LHCN-M2 (cell line): Measurements from ENCODE around the gene ALOX15B. TPM values are rescaled to one million over a fixed set of nuclear protein-coding genes. Genes with fewer than 3 reads are reported as not detected.

Source experiments
- DNase-seq: peaks from one replicate; pipeline ENCODE4 v3.0.0-alpha.2; 2012; ENCODE audit warnings: low read depth
- total RNA-seq: library from RNA; depleted of rRNA; stranded (reverse); fragments of >200 nt; gene quantifications from 2 replicates; pipeline ENCODE4 v1.2.3, GENCODE V29; 2014; rRNA removed

Gene ALOX15B
- total RNA-seq, 1 experiment from 2014 or later: 0.17 TPM

GRCh38 chr17:8080208-8080798 is 41.4 kb downstream of the ALOX15B start:
- no peak for DNase-seq

DNA sequence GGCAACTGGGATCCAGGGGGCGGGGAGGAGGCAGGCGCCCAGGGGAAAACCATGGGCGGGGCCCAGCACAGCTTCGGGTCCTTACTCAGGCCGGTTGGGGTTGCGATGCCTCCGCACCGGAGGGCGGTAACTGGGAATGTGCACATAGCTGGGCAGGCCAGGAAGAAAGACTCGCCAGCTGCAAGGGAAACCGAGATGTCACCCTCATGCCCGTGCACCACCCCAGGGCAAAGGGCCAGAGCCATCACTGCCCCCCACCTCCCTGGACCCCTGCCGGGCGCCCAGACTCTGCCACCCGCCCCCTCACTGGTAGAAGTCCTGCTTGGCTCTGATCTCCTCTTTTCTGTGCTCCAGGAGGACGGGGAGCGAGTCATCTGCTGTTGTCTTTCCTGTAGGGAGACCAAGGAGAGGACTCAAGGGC is 42.0 kb downstream of the ALOX15B start:
- no peak for DNase-seq

- DNase-seq: no peak
Observed at GRCh38 chr17:8081876-8082275, 43.0 kb downstream of the ALOX15B start.

DNA sequence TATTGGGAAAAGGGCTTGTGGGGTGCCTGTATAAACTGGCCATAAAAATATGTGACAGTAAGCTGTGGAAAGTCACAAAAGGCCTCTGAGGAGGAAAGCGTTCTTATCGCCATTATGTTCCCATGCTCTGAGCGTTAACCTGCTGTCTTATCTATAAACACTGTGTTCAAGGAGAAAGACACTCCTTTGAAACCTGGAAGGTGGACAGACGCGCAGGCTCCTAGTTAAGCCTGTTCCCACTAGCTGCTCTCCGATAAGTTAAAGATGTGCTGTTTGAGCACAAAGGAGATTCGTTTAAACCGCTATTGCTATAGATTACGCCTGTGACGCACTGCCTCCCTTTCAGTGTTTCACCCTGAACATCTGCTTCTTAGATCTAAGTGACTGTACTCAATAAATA is 43.4 kb downstream of the ALOX15B start:
- DNase-seq: no peak

DNA sequence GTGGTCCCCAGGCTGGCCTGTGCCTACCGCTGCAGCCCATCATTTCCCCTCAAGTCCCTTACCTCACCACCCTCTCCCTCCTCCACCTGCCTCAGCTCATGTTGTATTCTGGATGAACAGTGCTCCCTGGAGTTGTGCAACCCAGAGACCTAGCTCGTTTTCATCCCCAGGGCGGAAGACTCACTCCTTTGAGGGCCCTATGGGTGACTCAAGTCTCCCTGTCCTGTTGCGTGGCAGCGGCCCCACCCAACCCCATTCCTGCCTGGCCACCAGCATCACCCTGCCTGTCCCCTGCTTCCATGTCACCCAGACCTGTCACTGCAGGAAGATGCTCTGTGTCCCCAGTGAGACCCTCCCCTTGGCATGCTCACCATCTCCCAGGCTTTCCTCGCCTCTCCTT is 45.4 kb downstream of the ALOX15B start:
- no peak for DNase-seq

DNA sequence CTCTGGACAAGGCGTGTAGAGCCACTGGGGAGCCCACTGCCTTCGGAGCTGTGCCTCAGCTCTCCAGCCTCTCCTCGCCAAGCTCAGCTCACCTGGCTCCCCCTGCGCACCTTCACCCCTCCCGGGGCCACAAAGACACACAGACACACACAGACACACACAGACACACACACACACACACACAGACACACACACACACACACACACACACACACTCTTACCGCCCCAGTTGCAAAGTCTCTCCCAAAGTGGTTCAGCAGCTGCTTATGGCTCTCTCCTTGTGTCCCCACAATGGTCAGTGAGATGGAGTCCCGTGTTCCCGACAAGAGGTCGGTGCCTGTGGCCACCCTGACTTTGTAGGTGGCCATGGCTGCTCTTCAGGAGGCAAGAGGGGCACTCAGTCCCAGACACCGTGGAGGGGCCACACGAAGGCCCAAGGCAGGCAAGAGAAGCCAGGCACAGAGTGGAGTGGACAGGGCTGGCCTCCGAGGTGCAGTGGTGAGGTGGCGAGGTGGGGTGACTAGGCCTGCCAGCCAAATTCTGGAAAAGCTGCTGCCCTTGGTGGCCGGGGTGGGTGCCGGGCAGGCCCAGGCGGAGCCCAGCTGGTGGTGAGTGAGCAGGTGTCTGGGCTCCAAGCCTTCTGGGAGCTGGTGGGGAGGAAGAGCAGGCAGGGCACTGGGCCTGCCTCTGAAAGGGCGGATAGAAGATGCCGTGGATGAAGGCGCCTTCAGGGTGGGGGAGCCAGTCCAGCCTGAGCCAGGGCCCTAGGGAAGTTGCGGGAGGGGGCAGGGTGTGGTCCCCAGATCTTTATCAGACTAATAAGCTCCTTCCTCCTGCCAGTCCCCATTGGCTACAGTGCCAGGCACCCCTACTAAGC is 48.5 kb downstream of the ALOX15B start, which contains the start of gene ALOX12B:
TSS of gene ALOX12B (minus strand) at position 642 of the 877 bp plus-strand sequence. CDS start at position 368, 274 bp downstream.
- DNase-seq: no peak

GRCh38 chr17:8087952-8088230 is 49.0 kb downstream of the ALOX15B start:
- DNase-seq: no peak

DNA sequence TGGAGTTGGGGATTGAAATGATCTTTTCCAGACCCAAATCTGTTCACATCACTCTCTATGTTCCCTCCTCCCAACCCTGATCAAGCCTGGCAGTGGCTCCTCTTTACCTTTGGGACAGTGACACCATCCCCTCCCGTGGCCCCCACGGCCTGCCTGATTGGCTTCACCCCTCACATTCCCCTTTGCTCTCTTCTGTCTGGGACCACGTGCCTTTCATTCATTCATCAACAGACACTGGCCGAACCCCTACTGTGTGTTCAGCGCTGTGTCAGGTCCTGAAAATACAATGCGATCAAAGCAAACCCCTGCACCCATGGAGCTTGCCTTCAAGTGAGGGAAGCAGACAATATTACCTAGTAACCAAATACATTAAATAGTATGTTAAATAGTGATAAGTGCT is 50.9 kb downstream of the ALOX15B start:
- DNase-seq: no peak

DNA sequence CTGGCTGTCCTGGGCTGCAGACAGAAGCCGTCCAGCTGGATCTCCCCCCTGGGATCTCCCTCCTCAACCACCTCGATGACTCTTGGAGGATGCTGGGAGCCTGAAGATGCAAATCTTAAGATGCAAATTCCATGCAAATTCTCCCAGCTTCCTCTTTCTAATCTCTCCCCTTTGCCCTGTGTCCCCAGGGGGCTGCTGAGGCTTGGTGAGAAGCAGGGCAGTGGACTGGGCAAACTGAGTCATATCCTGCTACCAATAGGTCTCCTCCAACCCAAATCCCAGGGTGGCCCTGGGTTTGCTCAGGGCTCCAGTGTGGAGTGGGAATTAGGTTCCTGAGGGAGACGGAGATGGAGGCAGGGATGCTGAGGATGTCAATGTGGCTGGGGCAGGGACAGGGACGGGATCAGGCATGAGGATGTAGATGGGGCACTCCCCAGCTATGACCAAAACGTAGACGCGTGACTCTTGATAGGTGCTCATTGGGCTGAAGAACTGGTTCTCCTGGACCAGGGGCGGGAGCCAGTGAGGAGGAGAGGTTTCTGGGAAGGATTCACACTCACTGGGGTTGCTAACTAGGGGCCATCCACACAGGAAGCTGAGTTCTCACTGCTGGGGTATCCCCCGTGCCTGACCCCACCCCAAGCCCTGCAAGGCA is 52.3 kb downstream of the ALOX15B start:
- DNase-seq: peak; percentile 28

DNA sequence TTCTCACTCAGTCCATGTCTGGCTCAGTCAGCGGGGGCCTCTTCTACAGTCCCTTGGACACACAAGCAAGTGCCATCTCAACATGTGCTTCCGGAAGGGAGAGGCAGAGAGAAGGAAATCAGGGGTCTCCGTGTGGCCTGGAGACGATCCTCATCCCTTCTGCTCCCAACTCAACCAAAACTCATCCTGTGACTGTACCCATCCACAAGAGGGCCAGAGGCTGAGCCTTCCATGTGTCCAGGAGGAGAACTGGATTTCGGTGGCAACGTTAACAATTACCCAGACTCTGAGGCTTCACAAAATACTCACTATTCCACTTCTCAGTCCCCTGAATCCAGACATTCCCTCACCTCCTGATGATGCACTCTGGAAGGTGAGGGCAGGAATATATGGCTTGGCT is 56.5 kb downstream of the ALOX15B start:
- DNase-seq: no peak

DNA sequence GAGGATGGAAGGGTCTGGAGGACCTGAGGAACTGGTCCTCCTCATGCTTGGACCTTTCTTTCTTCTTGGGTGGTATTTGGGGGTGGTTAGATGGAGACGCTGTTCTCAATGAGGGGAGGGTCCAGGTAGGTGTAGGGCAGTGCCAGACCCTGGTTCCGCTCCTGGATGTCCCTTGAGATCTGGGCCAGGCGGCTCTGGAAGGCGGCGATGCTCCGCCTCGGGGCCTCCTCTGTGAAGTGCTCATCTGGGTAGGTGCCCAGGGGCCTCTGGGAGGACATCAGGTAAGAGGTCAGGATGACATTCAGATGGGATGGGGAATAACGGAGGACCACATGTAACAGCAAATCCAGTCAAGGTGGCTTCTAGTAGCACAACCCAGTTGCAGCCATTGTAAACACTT is 57.7 kb downstream of the ALOX15B start:
- DNase-seq: no peak

Other genes with a start within 250 kb of the ALOX15B start
- gene KDM6B, start 204.8 kb upstream of the ALOX15B start, total RNA-seq: 1.8 and 2.1 TPM in 2 replicates
- 1.1 TPM in 1 of 2 replicates, not detected in the other for gene TMEM88, start 184.0 kb upstream of the ALOX15B start, total RNA-seq
- gene NAA38, start 181.5 kb upstream of the ALOX15B start, total RNA-seq: 80.8 and 89.6 TPM in 2 replicates
- 5.6 and 7.8 TPM in 2 replicates for gene CYB5D1, start 181.1 kb upstream of the ALOX15B start, total RNA-seq
- 83.2 and 98.2 TPM in 2 replicates for gene CHD3, start 150.3 kb upstream of the ALOX15B start, total RNA-seq
- 6.9 and 14.2 TPM in 2 replicates for gene RNF227, start 122.8 kb upstream of the ALOX15B start, total RNA-seq
- 0.32 and 0.46 TPM in 2 replicates for gene KCNAB3, start 109.2 kb upstream of the ALOX15B start, total RNA-seq
- gene TRAPPC1, start 107.1 kb upstream of the ALOX15B start, total RNA-seq: 54.2 and 58.2 TPM in 2 replicates
- 35.7 and 36.5 TPM in 2 replicates for gene CNTROB, start 106.9 kb upstream of the ALOX15B start, total RNA-seq
- gene GUCY2D, start 36.4 kb upstream of the ALOX15B start, total RNA-seq: not detected in 2 replicates
- 0.06 TPM in 1 of 2 replicates, not detected in the other for gene ALOX12B, start 48.7 kb downstream of the ALOX15B start, total RNA-seq
- not detected in 2 replicates for gene ALOXE3, start 79.5 kb downstream of the ALOX15B start, total RNA-seq
- 0.06 and 0.34 TPM in 2 replicates for gene HES7, start 85.0 kb downstream of the ALOX15B start, total RNA-seq
- 12.6 and 18.2 TPM in 2 replicates for gene PER1, start 113.3 kb downstream of the ALOX15B start, total RNA-seq
- gene VAMP2, start 123.9 kb downstream of the ALOX15B start, total RNA-seq: 3.8 and 4.6 TPM in 2 replicates
- 40.0 and 45.3 TPM in 2 replicates for gene TMEM107, start 137.3 kb downstream of the ALOX15B start, total RNA-seq
- gene BORCS6, start 151.1 kb downstream of the ALOX15B start, total RNA-seq: 6.9 and 7.4 TPM in 2 replicates
- 81.3 and 93.4 TPM in 2 replicates for gene AURKB, start 171.5 kb downstream of the ALOX15B start, total RNA-seq
- 1.5 and 2.7 TPM in 2 replicates for gene CTC1, start 209.0 kb downstream of the ALOX15B start, total RNA-seq
- gene PFAS, start 210.2 kb downstream of the ALOX15B start, total RNA-seq: 34.7 and 44.2 TPM in 2 replicates
- 15.3 and 17.9 TPM in 2 replicates for gene RANGRF, start 249.6 kb downstream of the ALOX15B start, total RNA-seq